D341Med (cell line): ENCODE results near the gene HYAL4.
"Not testable (repeated sequence)": the region's sequence is repeated elsewhere in the genome, so short reads cannot be mapped to it uniquely, and the experiment has no call there.

Experiments
- DNase-seq: peaks from one replicate; pipeline ENCODE4 v3.0.0; 2012; ENCODE audit warnings: low spot score

HYAL4 gene

GRCh38 chr7:123844712-123845219 lies at the start of gene HYAL4:
Gene HYAL4, plus strand, starts transcription at chr7:123845169. Its CDS starts 23,105 bp downstream, at chr7:123868274.
- DNase-seq, result no peak

GRCh38 chr7:123795917-123796316 lies 49.1 kb upstream of the HYAL4 start:
- no peak for DNase-seq

- no peak for DNase-seq
Measured at GRCh38 chr7:123796568-123796967, 48.4 kb upstream of the HYAL4 start.

DNA sequence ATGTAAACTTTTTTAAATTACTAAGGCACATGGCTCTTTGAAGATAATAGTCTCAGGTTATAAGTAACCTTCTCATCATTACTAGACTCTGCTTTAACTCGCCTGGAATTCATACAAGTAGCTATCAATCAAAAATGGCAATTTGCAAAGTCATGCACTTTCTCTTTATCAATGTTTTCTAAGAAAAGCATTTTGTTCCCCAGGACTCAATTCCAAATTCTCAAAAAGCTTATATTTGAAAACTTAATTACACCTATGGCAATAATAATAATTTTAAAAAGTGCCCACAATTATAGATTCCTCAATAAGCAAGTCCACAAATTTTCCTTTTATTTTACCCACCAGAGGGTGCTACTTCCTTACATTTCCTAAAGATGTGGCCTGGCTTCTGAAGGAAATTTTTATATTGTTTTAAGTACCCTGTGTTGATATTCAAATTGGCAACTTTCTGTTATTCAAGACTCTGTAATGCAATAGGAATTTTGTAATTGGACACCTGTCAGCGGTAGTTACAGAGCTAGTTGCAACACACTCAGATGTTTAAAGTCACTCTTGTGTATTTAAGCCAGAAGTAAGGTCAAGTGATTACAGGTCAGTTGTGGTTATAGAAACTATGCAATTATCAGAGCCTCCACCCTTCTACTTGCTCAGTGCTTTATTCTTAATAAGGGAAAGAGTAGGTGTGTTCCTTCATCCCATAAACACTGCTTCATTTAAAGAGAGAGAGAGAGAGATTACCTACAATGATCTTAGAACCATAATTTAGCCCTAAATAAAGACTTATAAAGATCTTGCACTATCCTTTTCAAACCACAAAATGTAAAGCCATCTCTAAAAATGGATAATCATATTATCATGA lies 47.1 kb upstream of the HYAL4 start:
- peak; percentile 27 for DNase-seq

GRCh38 chr7:123798532-123799188 lies 46.3 kb upstream of the HYAL4 start:
- DNase-seq, result no peak

DNA sequence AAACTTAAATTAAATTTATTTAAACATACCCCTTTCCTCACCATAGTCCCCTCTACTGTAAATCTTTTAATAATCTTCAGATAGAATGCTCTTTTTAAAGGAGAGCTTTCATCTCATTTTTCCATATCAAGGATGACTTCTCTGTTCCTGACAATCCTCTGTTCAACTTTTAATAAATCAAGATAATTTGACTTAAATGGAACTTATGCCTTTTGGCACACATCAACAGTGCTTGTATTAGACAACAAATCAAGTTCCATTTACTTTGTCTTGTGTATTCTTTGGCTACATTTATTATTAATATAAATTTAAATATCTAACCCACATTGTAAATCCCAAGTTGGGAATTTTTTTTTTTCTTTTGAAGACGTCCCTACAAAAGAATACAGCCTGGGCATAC lies 42.7 kb upstream of the HYAL4 start:
- DNase-seq, result no peak

GRCh38 chr7:123805287-123805686 lies 39.7 kb upstream of the HYAL4 start:
- DNase-seq, result no peak

GRCh38 chr7:123809471-123809870 lies 35.5 kb upstream of the HYAL4 start:
- no peak for DNase-seq

DNA sequence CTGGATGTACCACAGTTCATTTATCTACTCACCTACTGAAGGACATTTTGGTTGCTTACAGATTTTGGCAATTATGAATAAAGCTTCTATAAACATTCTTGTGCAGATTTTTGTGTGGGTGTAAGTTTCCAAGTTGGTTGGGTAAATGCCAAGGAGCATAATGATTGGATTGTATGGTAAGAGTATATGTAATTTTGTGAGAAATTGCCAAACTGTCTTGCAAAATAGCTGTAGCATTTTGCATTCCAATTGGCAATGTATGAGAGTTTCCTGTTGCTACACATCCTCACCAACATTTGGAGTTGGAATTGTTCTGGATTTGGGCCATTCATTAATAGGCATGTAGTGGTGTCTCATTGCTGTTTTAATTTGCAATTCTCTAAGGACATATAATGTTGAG lies 33.9 kb upstream of the HYAL4 start:
- DNase-seq, result no peak

- no peak for DNase-seq
Measured at GRCh38 chr7:123816916-123817315, 28.1 kb upstream of the HYAL4 start.

GRCh38 chr7:123819001-123819400 lies 26.0 kb upstream of the HYAL4 start:
- no peak for DNase-seq

DNA sequence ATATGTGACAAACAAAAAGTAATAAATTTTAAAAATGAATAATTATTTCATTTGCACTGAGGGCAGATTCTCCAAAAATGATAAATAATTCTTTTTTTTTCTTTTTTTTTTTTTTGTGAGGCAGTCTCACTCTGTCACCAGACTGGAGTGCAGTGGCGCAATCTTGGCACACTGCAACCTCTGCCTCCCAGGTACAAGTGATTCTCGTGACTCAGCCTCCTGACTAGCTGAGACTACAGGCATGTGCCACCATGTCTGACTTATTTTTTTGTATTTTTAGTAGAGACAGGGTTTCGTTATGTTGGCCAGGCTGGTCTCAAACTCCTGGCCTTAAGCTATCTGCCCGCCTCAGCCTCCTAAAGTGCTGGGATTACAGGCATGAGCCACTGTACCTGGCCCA lies 25.2 kb upstream of the HYAL4 start:
- not testable (repeated sequence) for DNase-seq

GRCh38 chr7:123820864-123821263 lies 24.1 kb upstream of the HYAL4 start:
- no peak for DNase-seq

DNA sequence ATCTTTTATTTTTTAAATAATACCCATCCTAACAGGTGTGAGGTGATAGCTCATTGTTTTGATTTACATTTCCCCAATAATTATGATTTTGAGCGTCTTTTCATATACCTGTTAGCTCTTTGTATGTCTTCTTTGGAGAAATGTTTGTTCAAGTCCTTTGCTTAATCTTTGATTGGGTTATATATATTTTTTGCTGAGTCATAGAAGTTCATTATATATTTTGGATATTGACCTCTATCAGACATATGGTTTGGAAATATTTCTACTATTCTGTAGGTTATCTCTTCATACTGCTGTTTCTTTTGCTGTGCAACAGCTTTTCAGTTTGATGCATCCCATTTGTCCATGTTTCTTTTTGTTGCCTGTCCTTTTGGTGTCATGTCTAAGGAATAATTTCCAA lies 23.6 kb upstream of the HYAL4 start:
- DNase-seq, result no peak

DNA sequence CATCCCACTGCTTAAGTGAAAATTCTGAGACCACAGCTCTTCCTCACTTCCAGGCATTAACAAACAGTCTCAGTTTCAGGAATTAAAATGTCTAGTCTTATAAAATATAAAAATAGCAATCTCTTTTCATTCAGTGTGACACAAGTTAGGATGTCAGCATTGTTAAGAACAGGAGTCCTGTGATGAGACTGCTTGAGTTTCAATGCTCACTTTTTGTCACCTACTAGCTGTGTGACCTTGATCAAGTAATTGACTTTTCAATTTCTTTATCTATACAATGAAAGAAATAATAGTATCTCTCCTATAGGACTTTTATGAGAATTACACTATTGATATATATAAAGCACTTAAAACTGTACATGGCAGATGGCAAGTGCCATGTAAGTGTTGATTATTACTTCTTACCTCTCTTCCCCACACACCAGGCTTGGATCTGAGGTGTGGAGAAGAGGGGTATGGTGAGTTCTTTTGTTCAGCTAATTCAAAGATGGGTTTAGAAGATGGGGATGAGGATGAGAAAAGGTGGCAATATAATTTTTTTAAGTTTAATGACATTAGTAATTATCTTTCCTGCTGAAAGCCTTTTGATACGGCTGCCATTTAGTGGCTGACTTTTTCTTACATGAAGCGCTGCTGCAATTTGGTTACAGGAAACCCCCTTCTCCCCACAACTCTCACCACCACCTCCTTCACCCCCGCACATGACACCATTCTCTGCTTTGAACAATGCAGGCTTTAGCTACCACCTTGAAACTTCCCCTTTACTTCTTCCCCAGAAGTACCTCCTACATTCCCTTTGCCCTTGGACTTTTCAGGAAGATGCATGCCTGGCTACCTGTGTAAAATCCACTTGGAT lies 20.8 kb upstream of the HYAL4 start:
- no peak for DNase-seq

DNA sequence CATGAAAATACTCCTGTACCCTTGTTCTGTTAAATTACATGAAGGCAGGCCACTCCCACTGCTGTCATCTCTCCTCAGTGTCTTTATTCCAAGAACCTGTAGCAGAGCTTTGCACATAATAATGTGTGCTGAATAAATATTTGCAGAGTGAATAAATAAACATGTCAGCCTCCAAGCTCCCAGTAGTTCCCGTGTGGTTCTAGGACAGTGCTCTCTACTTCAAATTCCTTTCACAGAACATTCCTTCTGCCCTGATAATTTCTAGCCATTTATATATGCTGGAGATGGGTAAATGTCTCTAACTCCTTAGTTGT lies 20.3 kb upstream of the HYAL4 start:
- DNase-seq, result no peak

DNA sequence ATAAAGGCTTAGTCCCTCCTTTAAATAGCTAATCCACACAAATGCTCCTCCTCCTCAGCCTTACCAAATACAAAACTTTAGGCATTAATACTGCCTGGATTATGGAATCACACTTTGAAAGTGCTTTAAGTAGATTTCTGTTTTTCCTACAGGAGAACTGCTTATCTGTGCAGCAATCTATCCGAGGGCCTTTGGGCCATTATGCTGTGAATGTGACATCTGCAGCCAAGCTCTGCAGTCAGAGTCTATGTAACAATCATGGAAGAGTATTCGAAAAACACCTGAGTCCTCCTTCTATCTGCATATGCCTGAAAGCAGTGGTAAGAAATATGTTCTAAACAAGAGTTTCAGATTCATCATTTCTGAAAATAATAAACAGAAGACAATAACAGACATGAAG lies 16.2 kb upstream of the HYAL4 start:
- DNase-seq, result no peak

DNA sequence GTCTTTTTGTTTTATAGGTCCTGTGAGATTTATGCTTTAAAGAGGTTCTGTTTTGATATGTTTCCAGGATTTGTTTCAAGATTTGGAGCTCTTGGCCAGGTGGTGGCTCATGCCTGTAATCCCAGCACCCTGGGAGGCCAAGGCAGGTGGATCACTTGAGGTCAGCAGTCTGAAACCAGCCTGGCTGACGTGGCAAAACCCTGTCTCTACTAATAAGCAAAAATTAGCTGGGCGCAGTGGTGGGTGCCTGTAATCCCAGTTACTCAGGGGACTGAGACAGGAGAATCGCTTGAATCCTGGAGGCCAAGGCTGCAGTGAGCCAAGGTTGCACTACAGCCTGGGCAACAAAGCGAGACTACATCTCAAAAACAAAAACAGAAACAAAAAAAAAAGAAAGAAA lies 8.3 kb upstream of the HYAL4 start:
- no peak for DNase-seq

DNA sequence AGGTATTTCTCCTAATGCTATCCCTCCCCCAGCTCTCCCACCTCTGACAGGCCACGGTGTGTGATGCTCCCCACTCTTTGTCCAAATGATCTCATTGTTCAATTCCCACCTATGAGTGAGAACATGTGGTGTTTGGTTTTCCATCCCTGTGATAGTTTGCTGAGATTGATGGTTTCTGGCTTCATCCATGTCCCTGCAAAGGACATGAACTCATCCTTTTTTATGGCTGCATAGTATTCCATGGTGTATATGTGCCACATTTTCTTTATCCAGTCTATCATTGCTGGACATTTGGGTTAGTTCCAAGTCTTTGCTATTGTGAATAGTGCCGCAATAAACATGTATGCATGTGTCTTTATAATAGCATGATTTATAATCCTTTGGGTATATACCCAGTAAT lies 5.9 kb upstream of the HYAL4 start:
- DNase-seq, result not testable (repeated sequence)

DNA sequence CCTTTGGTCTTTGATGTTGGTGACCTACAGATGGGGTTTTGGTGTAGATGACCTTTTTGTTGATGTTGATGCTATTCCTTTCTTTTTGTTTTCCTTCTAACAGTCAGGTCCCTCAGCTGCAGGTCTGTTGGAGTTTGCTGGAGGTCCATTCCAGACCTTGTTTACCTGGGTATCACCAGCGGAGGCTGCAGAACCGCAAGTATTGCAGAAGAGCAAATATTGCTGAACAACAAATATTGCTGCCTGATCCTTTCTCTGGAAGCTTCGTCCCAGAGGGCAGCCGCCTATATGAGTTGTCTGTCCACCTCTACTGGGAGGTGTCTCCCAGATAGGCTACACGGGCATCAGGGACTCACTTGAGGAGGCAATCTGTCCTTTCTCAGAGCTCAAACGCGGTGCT lies 827 bp upstream of the HYAL4 start:
- DNase-seq, result not testable (repeated sequence)

DNA sequence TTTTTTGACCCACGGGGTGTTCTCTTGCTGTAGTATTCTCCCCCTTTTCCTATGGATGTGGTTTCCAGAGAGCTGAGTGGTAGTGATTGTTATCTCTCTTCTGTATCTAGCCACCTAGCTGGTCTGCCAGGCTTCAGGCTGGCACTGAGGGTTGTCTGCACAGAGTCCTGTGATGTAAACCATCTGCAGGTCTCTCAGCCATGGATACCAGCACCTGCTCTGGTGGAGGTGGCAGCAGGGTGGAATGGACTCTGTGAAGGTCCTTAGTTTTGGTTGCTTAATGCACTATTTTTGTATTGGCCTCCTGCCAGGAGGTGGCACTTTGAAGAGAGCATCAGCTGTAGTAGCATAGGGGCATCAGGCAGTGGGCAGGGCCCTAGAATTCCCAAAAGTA lies 851 bp downstream of the HYAL4 start:
- DNase-seq, result no peak

- DNase-seq, result no peak
Measured at GRCh38 chr7:123846217-123846891, 1.4 kb downstream of the HYAL4 start.
